ENCODE measurements around the gene PNPLA5.

PNPLA5 gene

DNA sequence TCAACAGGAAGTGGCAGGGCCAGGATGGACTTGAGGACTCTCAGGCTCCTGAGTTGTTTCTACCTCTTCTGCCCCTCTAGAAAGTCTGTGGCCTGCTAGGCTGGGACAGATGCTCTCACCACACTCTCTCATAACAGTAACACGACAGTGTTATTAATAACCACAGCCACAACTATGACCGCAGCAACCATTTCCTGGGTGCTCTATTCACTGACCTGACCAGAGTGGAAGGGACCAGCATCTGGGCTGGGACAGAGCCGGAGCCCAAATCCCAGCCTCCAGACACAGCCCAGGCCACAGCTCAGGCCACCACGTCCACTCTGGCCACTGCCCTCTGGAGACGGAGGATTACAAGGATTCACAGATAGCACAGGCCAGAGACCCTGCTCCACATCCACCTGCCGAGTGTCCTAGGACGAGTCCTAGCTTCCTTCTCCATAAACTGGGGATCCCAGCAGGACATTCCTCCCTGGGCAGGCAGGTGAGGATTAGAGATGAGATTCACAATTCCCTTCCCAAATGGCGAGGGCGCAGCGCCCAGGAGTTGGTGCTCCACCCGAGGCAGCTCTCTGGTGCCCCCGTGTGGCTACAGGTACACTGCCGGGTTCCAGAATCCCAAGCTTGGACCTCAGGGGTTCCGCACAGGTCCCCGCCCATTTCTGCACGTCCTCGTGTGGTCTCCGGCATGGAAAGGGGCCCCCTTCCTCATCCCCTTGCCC is 7.1 kb downstream of the PNPLA5 start:
- TF ChIP-seq EZH2phosphoT487 (IDR thresholded peaks at IDR 0.05; ENCODE audit: borderline replicate concordance) = no peak
- TF ChIP-seq, protein P1, sequence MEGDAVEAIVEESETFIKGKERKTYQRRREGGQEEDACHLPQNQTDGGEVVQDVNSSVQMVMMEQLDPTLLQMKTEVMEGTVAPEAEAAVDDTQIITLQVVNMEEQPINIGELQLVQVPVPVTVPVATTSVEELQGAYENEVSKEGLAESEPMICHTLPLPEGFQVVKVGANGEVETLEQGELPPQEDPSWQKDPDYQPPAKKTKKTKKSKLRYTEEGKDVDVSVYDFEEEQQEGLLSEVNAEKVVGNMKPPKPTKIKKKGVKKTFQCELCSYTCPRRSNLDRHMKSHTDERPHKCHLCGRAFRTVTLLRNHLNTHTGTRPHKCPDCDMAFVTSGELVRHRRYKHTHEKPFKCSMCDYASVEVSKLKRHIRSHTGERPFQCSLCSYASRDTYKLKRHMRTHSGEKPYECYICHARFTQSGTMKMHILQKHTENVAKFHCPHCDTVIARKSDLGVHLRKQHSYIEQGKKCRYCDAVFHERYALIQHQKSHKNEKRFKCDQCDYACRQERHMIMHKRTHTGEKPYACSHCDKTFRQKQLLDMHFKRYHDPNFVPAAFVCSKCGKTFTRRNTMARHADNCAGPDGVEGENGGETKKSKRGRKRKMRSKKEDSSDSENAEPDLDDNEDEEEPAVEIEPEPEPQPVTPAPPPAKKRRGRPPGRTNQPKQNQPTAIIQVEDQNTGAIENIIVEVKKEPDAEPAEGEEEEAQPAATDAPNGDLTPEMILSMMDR (conservative IDR thresholded peaks at IDR 0.05; ENCODE audit: low read length) = peak; percentile 80
- H4K20me1 ChIP-seq (ENCODE audit: insufficient read depth, low read length, poor library complexity, severe bottlenecking) = no peaks in the 10 kb centered on the region

DNA sequence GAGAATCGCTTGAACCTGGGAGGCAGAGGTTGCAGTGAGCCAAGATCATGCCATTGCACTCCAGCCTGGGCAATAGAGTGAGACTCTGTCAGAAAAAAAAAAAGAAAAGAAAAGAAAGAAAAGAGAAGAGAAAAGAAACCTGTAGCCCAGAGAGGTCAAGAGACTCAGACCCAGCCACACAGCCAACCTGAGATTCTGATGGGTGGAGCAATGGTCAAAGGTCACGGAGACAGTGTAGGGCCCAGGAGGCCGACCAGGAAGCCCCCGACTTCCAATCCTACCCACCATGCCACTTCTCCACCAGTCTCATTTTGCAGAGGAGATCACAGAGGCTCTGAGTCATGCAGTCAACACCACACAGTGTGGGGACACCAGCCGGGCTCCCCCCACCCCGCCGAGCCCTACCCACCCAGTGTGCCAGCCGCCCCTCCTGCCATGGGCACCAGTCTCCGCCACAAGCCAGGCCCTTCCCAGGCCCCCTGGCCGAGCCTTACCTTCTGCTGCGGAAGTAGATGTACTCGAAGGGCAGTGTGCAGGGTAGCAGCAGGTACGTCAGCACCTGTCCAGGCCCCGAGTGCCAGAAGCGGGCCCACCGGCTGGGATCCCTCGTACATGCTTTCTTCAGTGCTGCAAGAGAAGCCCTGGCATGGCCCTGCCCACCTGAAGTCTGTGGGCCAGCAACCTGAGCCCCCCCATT is 7.9 kb downstream of the PNPLA5 start:
- Histone ChIP-seq H3K9ac (ENCODE audit: low read depth, low read length, poor library complexity, severe bottlenecking) (no peak overlapping the region), H3K4me2 (ENCODE audit: low read depth, low read length, poor library complexity, severe bottlenecking) (no peak overlapping the region), H3K4me1 (ENCODE audit: insufficient read depth, low read length, poor library complexity, severe bottlenecking) (no peaks in the 10 kb centered on the region), H3K27me3 (ENCODE audit: insufficient read depth, low read length, poor library complexity, severe bottlenecking) (no peaks in the 10 kb centered on the region), H3K9me3 (ENCODE audit: insufficient read depth, low read depth, low read length) (no peaks in the 10 kb centered on the region), H3K9me2 (replicated peaks; ENCODE audit: low read depth, low read length) (no peaks in the 10 kb centered on the region), H2AFZ (ENCODE audit: low read length) (no peak overlapping the region), H4K20me1 (ENCODE audit: insufficient read depth, low read length, poor library complexity, severe bottlenecking) (no peaks in the 10 kb centered on the region), H3F3A (ENCODE audit: low read depth) (no peaks in the 10 kb centered on the region), H3K4me3 (ENCODE audit: low read length, poor library complexity, severe bottlenecking) (no peak overlapping the region), H3K79me2 (ENCODE audit: insufficient read depth, low read length) (no peaks in the 10 kb centered on the region), H3K36me3 (ENCODE audit: insufficient read depth, low read length) (no peaks in the 10 kb centered on the region)
- TF ChIP-seq EZH2phosphoT487 (IDR thresholded peaks at IDR 0.05; ENCODE audit: borderline replicate concordance) = no peak
- TF ChIP-seq, protein P1 (conservative IDR thresholded peaks at IDR 0.05; ENCODE audit: low read length) = no peak

More for the DNA sequence above, 7.1 kb downstream of the PNPLA5 start:
- Histone ChIP-seq H3K9ac (ENCODE audit: low read depth, low read length, poor library complexity, severe bottlenecking) (no peak overlapping the region), H3K36me3 (ENCODE audit: insufficient read depth, low read length) (no peaks in the 10 kb centered on the region), H3K4me3 (ENCODE audit: low read length, poor library complexity, severe bottlenecking) (no peak overlapping the region), H3K4me2 (ENCODE audit: low read depth, low read length, poor library complexity, severe bottlenecking) (no peak overlapping the region), H3K4me1 (ENCODE audit: insufficient read depth, low read length, poor library complexity, severe bottlenecking) (no peaks in the 10 kb centered on the region), H3K9me2 (replicated peaks; ENCODE audit: low read depth, low read length) (no peaks in the 10 kb centered on the region), H3K27me3 (ENCODE audit: insufficient read depth, low read length, poor library complexity, severe bottlenecking) (no peaks in the 10 kb centered on the region), H3F3A (ENCODE audit: low read depth) (no peaks in the 10 kb centered on the region), H3K9me3 (ENCODE audit: insufficient read depth, low read depth, low read length) (no peaks in the 10 kb centered on the region), H2AFZ (ENCODE audit: low read length) (peak overlapping the region; percentile 63), H3K79me2 (ENCODE audit: insufficient read depth, low read length) (no peaks in the 10 kb centered on the region)

DNA sequence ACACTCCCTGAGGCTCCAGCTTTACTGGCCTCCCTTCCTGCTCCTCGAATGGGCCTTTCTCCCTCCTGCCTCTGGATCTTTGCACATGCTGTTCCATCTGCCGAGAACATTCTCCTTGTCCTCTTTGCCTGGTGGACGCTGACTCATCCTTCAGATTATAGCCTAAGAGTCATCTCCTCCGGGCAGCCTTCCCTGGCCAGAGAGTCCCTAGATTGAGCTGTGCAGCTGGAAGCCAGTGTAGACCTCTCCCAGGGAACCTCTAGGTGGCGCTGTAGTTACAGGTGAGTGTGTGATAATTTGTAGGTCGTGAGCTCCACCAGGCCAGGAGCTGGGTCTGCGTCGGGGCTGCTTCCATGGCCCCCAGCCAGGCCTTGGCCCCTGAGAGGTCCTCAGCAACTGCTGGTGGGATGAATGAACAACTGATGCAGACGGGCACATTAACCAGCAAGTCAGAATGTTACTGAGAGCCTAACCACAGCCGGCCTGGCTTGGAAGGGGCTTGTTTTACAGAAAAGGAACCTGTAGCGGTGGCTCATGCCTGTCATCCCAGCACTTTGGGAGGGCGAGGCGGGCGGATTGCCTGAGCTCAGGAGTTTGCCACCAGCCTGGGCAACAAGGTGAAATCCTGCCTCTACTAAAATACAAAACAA is 8.7 kb downstream of the PNPLA5 start:
- Histone ChIP-seq H3F3A (ENCODE audit: low read depth) (no peaks in the 10 kb centered on the region), H3K27me3 (ENCODE audit: insufficient read depth, low read length, poor library complexity, severe bottlenecking) (no peaks in the 10 kb centered on the region), H3K9me2 (replicated peaks; ENCODE audit: low read depth, low read length) (no peaks in the 10 kb centered on the region), H3K4me2 (ENCODE audit: low read depth, low read length, poor library complexity, severe bottlenecking) (no peak overlapping the region), H4K20me1 (ENCODE audit: insufficient read depth, low read length, poor library complexity, severe bottlenecking) (no peaks in the 10 kb centered on the region), H3K4me3 (ENCODE audit: low read length, poor library complexity, severe bottlenecking) (no peak overlapping the region), H3K79me2 (ENCODE audit: insufficient read depth, low read length) (no peaks in the 10 kb centered on the region), H3K9me3 (ENCODE audit: insufficient read depth, low read depth, low read length) (no peaks in the 10 kb centered on the region), H2AFZ (ENCODE audit: low read length) (no peak overlapping the region), H3K9ac (ENCODE audit: low read depth, low read length, poor library complexity, severe bottlenecking) (no peak overlapping the region), H3K36me3 (ENCODE audit: insufficient read depth, low read length) (no peaks in the 10 kb centered on the region), H3K4me1 (ENCODE audit: insufficient read depth, low read length, poor library complexity, severe bottlenecking) (no peaks in the 10 kb centered on the region)
- TF ChIP-seq, protein P1 (conservative IDR thresholded peaks at IDR 0.05; ENCODE audit: low read length) = peak; percentile 89
- no peak for TF ChIP-seq EZH2phosphoT487 (IDR thresholded peaks at IDR 0.05; ENCODE audit: borderline replicate concordance)

Measured in Loucy (cell line).